ENCODE results near the gene ACRV1.
A peak's percentile ranks its signal among the peaks of the same experiment; 100 is the strongest.

ACRV1 gene

DNA sequence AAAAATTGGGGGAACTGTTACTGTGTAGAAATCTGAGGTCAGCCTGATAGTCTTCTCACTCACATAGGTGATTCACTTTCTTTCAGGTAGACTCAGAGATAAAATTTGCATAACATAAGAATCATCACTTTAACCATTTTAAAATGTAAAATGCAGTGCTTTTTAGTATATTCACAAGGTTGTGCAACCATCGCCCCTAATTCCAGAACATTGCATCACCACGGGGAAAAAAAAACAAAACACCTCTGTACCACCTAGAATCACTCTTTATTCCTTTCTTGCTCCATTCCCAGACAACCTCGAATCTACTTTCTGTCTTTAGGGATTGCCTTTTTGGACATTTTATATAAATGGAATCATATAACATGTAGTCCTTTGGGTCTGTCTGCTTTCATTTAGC, 34.8 kb downstream of the ACRV1 start:
- no peak for DNase-seq

DNA sequence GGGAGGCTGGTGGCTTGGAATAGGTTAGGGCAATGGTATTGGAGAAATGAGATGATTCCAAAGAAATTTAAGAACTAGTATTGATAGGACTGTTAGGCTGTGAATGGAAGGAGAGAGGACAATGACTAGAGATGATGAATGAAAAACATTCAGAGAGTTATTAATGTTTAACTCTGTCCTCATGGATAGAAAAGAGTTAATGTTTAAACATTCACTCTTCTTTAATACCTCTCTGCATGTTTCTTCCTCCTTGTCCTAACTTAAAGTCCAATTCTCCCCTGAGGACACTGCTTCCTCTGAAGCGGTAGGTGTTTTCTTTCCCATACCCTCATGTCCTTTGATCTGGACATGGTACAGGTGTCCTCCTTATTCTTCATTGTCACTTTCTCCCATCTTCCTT, 42.3 kb downstream of the ACRV1 start:
- no peak for DNase-seq

DNA sequence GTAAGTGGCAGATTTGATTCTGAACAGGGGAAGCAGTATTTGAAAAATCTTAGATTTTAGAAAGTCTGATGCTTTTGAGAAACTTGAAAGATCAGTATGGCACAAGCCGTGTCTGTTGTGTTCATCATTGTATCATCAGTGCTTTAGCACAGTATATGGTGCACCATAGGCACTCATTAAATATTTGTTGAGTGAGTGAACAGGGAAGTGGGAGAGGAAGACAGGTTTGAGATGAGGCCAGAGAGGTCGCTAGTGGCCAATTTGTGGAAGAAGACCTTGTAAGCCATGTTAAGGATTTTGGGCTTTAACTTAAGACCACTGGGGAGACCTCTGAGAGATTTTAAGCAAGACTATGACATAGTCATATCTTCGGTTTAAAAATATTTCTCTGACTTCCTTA, 42.8 kb downstream of the ACRV1 start:
- no peak for DNase-seq

DNA sequence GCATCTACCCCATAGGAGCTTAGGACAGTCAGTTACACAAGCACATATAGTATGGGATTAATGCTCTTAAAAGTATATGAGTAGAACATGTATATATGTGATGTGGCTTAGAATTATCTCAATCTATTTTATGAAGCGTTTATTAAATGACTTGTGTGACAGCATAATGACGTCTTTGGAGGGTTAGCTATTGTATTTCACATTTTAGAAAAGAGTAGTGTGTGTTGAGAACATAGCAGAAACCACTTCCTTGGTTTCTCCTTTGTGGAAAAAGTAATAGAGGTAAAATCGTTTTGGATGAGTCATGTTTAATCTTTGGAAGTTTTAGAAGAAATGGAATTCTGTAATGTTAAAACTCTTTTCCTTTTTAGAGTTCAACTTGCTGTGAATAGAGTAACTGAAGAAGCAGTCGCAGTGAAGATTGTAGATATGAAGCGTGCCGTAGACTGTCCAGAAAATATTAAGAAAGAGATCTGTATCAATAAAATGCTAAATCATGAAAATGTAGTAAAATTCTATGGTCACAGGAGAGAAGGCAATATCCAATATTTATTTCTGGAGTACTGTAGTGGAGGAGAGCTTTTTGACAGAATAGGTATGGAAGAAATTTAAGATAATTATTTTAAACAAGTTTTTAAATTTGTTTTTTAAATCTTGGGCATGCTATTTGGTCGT, 53.3 kb downstream of the ACRV1 start:
- DNase-seq = no peak

GRCh38 chr11:125626288-125626950, 54.2 kb downstream of the ACRV1 start:
- no peak for DNase-seq

DNA sequence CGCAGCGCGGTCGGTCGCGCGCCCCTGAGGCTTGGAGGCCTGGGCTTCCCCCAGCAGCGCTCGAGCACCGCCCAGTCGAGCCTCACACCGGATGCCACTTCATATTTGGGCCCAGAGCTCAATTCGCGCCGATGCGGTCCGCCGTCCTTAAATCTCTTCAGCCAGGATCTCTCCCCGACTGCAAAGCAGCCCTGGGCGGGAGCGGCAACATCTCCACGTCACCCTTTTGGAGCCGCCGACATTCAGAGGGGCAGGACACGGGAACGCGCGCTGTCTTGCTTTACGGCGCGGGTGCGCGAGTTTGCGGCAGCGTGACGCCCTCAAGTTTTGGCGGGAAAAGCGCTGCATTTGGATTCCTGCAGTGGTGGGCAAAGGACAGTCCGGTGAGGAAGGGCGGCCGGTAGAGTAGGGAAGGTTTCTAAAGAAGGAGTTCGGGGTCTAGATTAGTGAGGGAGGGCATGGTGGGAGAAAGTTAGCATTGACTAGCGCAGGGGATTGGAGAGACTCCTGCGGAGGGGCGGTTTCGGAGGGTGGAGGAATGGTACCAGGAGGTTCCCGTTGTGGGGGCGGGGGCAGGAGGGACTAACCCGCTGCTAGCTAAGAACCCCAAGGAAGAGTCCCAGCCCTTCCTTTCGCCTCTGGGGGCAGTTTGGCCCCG, 54.9 kb downstream of the ACRV1 start:
- DNase-seq = peak; percentile 97

DNA sequence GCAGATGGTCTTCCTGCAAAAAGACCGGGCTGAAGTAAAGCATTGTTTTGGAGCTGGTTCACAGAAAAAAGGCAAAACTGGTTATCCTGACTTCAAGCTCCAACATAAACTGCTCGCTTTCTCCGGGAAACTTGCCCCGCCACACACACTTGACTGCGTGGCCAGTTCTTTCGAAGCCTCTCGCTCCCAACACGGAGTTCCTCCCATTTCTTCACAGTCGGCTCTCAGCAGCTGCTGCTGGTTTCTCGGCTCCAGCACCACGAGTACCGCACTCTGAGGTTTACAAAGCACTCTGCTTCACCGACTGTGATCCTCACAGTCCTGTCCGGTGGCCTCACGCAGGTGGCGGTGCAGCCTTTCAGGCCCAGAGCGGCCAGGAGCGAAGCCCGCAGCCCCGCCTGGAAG, 55.4 kb downstream of the ACRV1 start:
- DNase-seq = no peak

- no peak for DNase-seq
Observed at GRCh38 chr11:125624756-125625213, 55.9 kb downstream of the ACRV1 start, which contains the start of gene CHEK1. Gene CHEK1, plus strand, starts transcription at chr11:125625163. Its CDS starts 1,606 bp downstream, at chr11:125626769.

DNA sequence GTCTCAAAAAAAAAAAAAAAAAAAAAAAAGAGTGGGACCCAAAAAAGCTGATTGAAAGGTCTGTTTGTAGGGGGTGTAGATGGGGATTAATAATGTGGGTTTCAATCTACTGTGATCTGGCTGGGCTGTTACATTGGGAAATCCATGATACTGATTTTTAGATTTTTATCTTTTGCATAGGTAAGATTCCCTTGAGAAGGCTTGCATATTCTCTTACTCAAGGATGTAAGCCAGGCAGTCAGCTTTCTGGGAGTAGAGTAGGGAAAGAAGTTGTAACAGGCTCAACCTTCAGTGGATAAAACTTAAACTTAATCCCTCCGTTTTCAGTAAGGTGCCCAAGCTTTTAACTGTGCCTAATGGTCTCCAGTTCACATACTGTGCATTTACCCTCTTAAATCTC, 57.6 kb downstream of the ACRV1 start:
- no peak for DNase-seq

GRCh38 chr11:125621995-125622394, 58.7 kb downstream of the ACRV1 start:
- no peak for DNase-seq
